WERI-Rb-1 (cell line): Measurements from ENCODE around the gene ADORA2A.

ENCODE experiments used
- DNase-seq: peaks from one replicate; pipeline ENCODE4 v3.0.0-alpha.2; 2020
- H3K27ac ChIP-seq: fragments of 250-450 bp; sonication (Bioruptor Pico); 2 replicates; pipeline ENCODE4 v1.5.1; 2020; ENCODE audit warnings: mild to moderate bottlenecking, moderate library complexity
- H3K27me3 ChIP-seq: fragments of 250-450 bp; sonication (Bioruptor Pico); 2 replicates; pipeline ENCODE4 v1.5.1; 2021; ENCODE audit warnings: mild to moderate bottlenecking, low read depth, moderate library complexity; ENCODE audit not compliant: insufficient read depth, severe bottlenecking
- H3K36me3 ChIP-seq: fragments of 250-450 bp; sonication (Bioruptor Pico); 2 replicates; pipeline ENCODE4 v1.5.1; 2020; ENCODE audit warnings: mild to moderate bottlenecking, moderate library complexity
- H3K4me3 ChIP-seq: 2 replicates; pipeline ENCODE4 v1.5.1; 2011; ENCODE audit warnings: low read depth, mild to moderate bottlenecking, control low read depth, low read length
- H3K9me3 ChIP-seq: fragments of 250-450 bp; sonication (Bioruptor Pico); 2 replicates; pipeline ENCODE4 v1.5.1; 2021; ENCODE audit warnings: mild to moderate bottlenecking, moderate library complexity; ENCODE audit not compliant: severe bottlenecking
- CTCF ChIP-seq: IDR thresholded peaks from 2 replicates; pipeline ENCODE4 v1.5.1; 2011; ENCODE audit warnings: low read depth, mild to moderate bottlenecking, control low read depth, inconsistent platforms, low read length

Gene ADORA2A

GRCh38 chr22:24445481-24446259 lies 18.3 kb downstream of the ADORA2A start:
- Histone ChIP-seq H3K9me3 (no peaks in the 10 kb centered on the region), H3K4me3 (peak overlapping the region; percentile 11), H3K27ac (peak overlapping the region; percentile 90), H3K27me3 (no peaks in the 10 kb centered on the region), H3K36me3 (no peaks in the 10 kb centered on the region)
- peak; percentile 97 for DNase-seq
- no peak for TF ChIP-seq CTCF

GRCh38 chr22:24446260-24446611 lies 18.8 kb downstream of the ADORA2A start:
- peak overlapping the region; percentile 90 for H3K27ac ChIP-seq
- no peaks in the 10 kb centered on the region for H3K27me3 ChIP-seq
- H3K9me3 ChIP-seq, result no peaks in the 10 kb centered on the region
- no peaks in the 10 kb centered on the region for H3K36me3 ChIP-seq
- no peak overlapping the region; the same call in 1 of the 2 replicates for H3K4me3 ChIP-seq
- no peak for TF ChIP-seq CTCF
- DNase-seq, result no peak

- DNase-seq, result peak; percentile 92
- Histone ChIP-seq H3K27me3 (no peaks in the 10 kb centered on the region), H3K27ac (peak overlapping the region; percentile 52), H3K9me3 (no peaks in the 10 kb centered on the region), H3K4me3 (no peak overlapping the region), H3K36me3 (no peaks in the 10 kb centered on the region)
- TF ChIP-seq CTCF, result no peak
Measured at GRCh38 chr22:24450610-24451009, 23.2 kb downstream of the ADORA2A start.

GRCh38 chr22:24451162-24451561 lies 23.8 kb downstream of the ADORA2A start:
- H3K4me3 ChIP-seq, result no peak overlapping the region
- TF ChIP-seq CTCF, result no peak
- DNase-seq, result no peak
- no peaks in the 10 kb centered on the region for H3K36me3 ChIP-seq
- H3K27ac ChIP-seq, result peak overlapping the region; percentile 52
- H3K9me3 ChIP-seq, result no peaks in the 10 kb centered on the region
- no peaks in the 10 kb centered on the region for H3K27me3 ChIP-seq

GRCh38 chr22:24453853-24454252 lies 26.5 kb downstream of the ADORA2A start:
- no peak overlapping the region for H3K27ac ChIP-seq
- TF ChIP-seq CTCF, result no peak
- no peaks in the 10 kb centered on the region for H3K27me3 ChIP-seq
- no peaks in the 10 kb centered on the region for H3K36me3 ChIP-seq
- H3K9me3 ChIP-seq, result no peaks in the 10 kb centered on the region
- DNase-seq, result no peak
- H3K4me3 ChIP-seq, result no peak overlapping the region

- no peak for DNase-seq
- Histone ChIP-seq H3K27ac (no peak overlapping the region), H3K27me3 (no peaks in the 10 kb centered on the region), H3K4me3 (no peak overlapping the region), H3K36me3 (no peaks in the 10 kb centered on the region), H3K9me3 (no peaks in the 10 kb centered on the region)
- no peak for TF ChIP-seq CTCF
Measured at GRCh38 chr22:24455039-24455438, 27.6 kb downstream of the ADORA2A start.
